Spleen (tissue), 13 donors: ENCODE data around the gene SEMA7A. TPM values are rescaled to one million over a fixed set of nuclear protein-coding genes. Genes with fewer than 3 reads are reported as not detected.
"Not testable (repeated sequence)": the region's sequence is repeated elsewhere in the genome, so short reads cannot be mapped to it uniquely, and the experiment has no call there.

Experiments
- DNase-seq: peaks from one replicate; pipeline ENCODE4 v3.0.0-alpha.2; 2020
- H3K27ac ChIP-seq, 8 donors: fragments of 200-600 bp; sonication (generic) in 7 of 8; 1 replicate in 4 of 8; 2 replicates in 4 of 8; pipeline versions ENCODE4 v1.5.0 to v1.8.0; 2016 to 2021; ENCODE audit warnings: inconsistent platforms in 4 of 8, mild to moderate bottlenecking in 4 of 8, moderate library complexity in 1 of 8
- H3K27me3 ChIP-seq, 7 donors: fragments of 200-600 bp; sonication (generic) in 6 of 7; replicated peaks in 1 of 7; 1 replicate in 4 of 7; 2 replicates in 3 of 7; pipeline versions ENCODE4 v1.5.0 to v1.8.0; 2016 to 2021; ENCODE audit warnings: inconsistent platforms in 3 of 7, mild to moderate bottlenecking in 1 of 7
- H3K36me3 ChIP-seq, 6 donors: fragments of 200-600 bp; sonication (generic) in 5 of 6; 1 replicate in 4 of 6; 2 replicates in 2 of 6; pipeline versions ENCODE4 v1.5.0 to v1.8.0; 2016 to 2021; ENCODE audit warnings: inconsistent platforms in 2 of 6
- H3K4me1 ChIP-seq, 6 donors: fragments of 200-600 bp; sonication (generic) in 5 of 6; 1 replicate in 3 of 6; 2 replicates in 3 of 6; pipeline versions ENCODE4 v1.5.0 to v1.8.0; 2016 to 2021; ENCODE audit warnings: inconsistent platforms in 3 of 6
- H3K4me3 ChIP-seq, 8 donors: fragments of 200-600 bp; sonication (generic) in 7 of 8; 1 replicate in 4 of 8; 2 replicates in 4 of 8; pipeline versions ENCODE4 v1.5.0 to v1.8.0; 2016 to 2021; ENCODE audit warnings: inconsistent platforms in 4 of 8, mild to moderate bottlenecking in 4 of 8, moderate library complexity in 2 of 8
- H3K9me3 ChIP-seq, 8 donors: fragments of 200-600 bp; sonication (generic) in 7 of 8; 1 replicate in 4 of 8; 2 replicates in 4 of 8; pipeline versions ENCODE4 v1.5.0 to v1.8.0; 2016 to 2021; ENCODE audit warnings: inconsistent platforms in 4 of 8
- CTCF ChIP-seq, 11 experiments: fragments of 200-600 bp in 7 of 11; fragments of 450-650 bp in 4 of 11; sonication (generic) in 4 of 11; IDR thresholded peaks in 8 of 11; conservative IDR thresholded peaks in 3 of 11; 1 replicate in 7 of 11; 2 replicates in 4 of 11; pipeline versions ENCODE4 v1.4.0 to v1.8.0; 2016 to 2021; ENCODE audit warnings: antibody characterized with exemption in 11 of 11, inconsistent platforms in 4 of 11, mild to moderate bottlenecking in 1 of 11
- POLR2A ChIP-seq, 3 donors: fragments of 450-650 bp; IDR thresholded peaks; one replicate each; pipeline ENCODE4 v1.5.1; 2017; ENCODE audit warnings: antibody characterized with exemption in 3 of 3, mild to moderate bottlenecking in 1 of 3
- POLR2AphosphoS5 ChIP-seq, 3 donors: sonication (generic); formaldehyde crosslinking; IDR thresholded peaks; one replicate each; pipeline ENCODE4 v1.5.1; 2017; ENCODE audit warnings: antibody characterized with exemption in 3 of 3
- WGBS, 5 donors: extraction: QIAGEN DNeasy Blood & Tissue Kit in 3 of 5; methylation state at CpG; one replicate each; pipeline versions ENCODE4 v1.1.5 to v1.1.7; 2013 to 2018; 5-methylcytosine and 5-hydroxymethylcytosine counted together
- intact Hi-C: fragments of 100-400 bp; cut with DNase I; formaldehyde crosslinking; loops from one replicate; pipeline ENCODE4 v1.15.0; 2023; ENCODE audit warnings: low total_unique reads
- long read RNA-seq, 2 donors: transcript quantifications; one replicate each; lab custom pipeline, GENCODE V29; 2026
- polyA plus RNA-seq, 3 donors: library from polyadenylated mRNA; stranded (reverse); fragments of 200-250 nt; gene quantifications; one replicate each; pipeline ENCODE4 v1.2.1, GENCODE V29; 2013
- total RNA-seq, 7 donors: library from RNA; depleted of rRNA in 3 of 7; stranded (reverse); fragments of >200 nt in 3 of 7; fragmentation: NEBNext Ultra II Directional in 4 of 7; extraction: Animal tissue kit (Norgen Biotek cat#: 25700) in 4 of 7; gene quantifications; one replicate each; pipeline versions ENCODE4 v1.1.0 to v1.2.1, GENCODE V29; 2016 to 2021
- donor health status: healthy with polysubstance abuse.
- donor health status: DM: no; HTN: no; CAD: no; lungs with moderate emphysema.
- donor health status: DM: no; HTN: no; CAD: no.
- donor health status: Bipolar disorder and iron deficiency.
- donor health status: healthy.
- donor health status: DM: no; HTN: no; CAD: no.
- donor health status: DM: yes; HTN: yes; CAD: no.

Gene SEMA7A
- total RNA-seq (100 to 1,000 TPM in 5 of 7 donors, 10 to 100 TPM in 2; 74.9 to 150 (median 132) TPM), polyA plus RNA-seq (100 to 1,000 TPM in 1 of 3 donors, 10 to 100 TPM in 2; 41.6 to 154 (median 78.4) TPM)
- long read RNA-seq, donor 1, partial matches to known transcripts = 0 of 2 reads
- long read RNA-seq, donor 1, other reads (novel, unspliced or antisense) = 0 of 2 reads
- long read RNA-seq, donor 2, transcript SEMA7A-201 (14 exons, 3,376 nt) = major isoform, 6 of 6 reads
- long read RNA-seq, donor 2, partial matches to known transcripts = 0 of 6 reads
- long read RNA-seq, donor 2, other reads (novel, unspliced or antisense) = 0 of 6 reads

- peak; percentile 98 for DNase-seq
- Histone ChIP-seq H3K27me3 (peaks cover 0 to 17% (median 0%) of the 10 kb centered on the region in 7 donors), H3K4me1 (peaks cover 23 to 80% (median 68%) of the 10 kb centered on the region in 6 donors), H3K36me3 (peaks cover 0 to 1% (median 0%) of the 10 kb centered on the region in 6 donors), H3K27ac (peak within 1 kb of the TSS; percentile 70 to 97 (median 93)), H3K9me3 (no peaks in the 10 kb centered on the region), H3K4me3 (peak within 1 kb of the TSS; percentile 74 to 98 (median 88))
- WGBS, 5 donors = 0 to 2% (median 0%) methylated on average over 31 to 75 of the region's 75 CpGs
- peak; percentile 93 to 97 (median 94) for TF ChIP-seq POLR2AphosphoS5 (IDR thresholded peaks at IDR 0.05)
- TF ChIP-seq POLR2A (IDR thresholded peaks at IDR 0.05) = peak in 2 of 3 donors; percentile 65 to 86
- TF ChIP-seq CTCF (IDR thresholded peaks at IDR 0.05 in 8 of 11, conservative IDR thresholded peaks at IDR 0.05 in 3 of 11) = peak in 3 of 11 experiments; percentile 15 to 38 (median 31)
- intact Hi-C loops = no loop called here
These were observed at the start of gene SEMA7A for GRCh38 chr15:74433592-74434262. Gene SEMA7A, minus strand, starts transcription at chr15:74433958. Its CDS starts 40 bp downstream, at chr15:74433918.

- no peak for TF ChIP-seq POLR2A (IDR thresholded peaks at IDR 0.05)
- TF ChIP-seq POLR2AphosphoS5 (IDR thresholded peaks at IDR 0.05) = no peak
- TF ChIP-seq CTCF (IDR thresholded peaks at IDR 0.05 in 8 of 11, conservative IDR thresholded peaks at IDR 0.05 in 3 of 11) = no peak
- Histone ChIP-seq H3K36me3 (peaks cover 0 to 47% (median 1%) of the 10 kb centered on the region in 6 donors), H3K4me1 (no peaks in the 10 kb centered on the region), H3K27me3 (no peaks in the 10 kb centered on the region), H3K27ac (no peak overlapping the region), H3K9me3 (no peaks in the 10 kb centered on the region), H3K4me3 (no peak overlapping the region)
- no peak for DNase-seq
- 69 to 86% (median 74%) methylated on average over 3 of the region's 3 CpGs for WGBS, 5 donors
- intact Hi-C loops = no loop called here
These were observed 48.9 kb upstream of the SEMA7A start for GRCh38 chr15:74482661-74483060.

- DNase-seq, H3K27ac ChIP-seq, H3K9me3 ChIP-seq, H3K4me1 ChIP-seq, intact Hi-C loops, H3K27me3 ChIP-seq, H3K4me3 ChIP-seq: not testable (repeated sequence)
- peaks cover 0 to 64% (median 1%) of the 10 kb centered on the region in 6 donors for H3K36me3 ChIP-seq
- 95 to 97% (median 97%) methylated on average over 6 to 27 of the region's 27 CpGs for WGBS, 5 donors
These were observed 46.6 kb upstream of the SEMA7A start for GRCh38 chr15:74480364-74480763.

- intact Hi-C loops, DNase-seq: not testable (repeated sequence)
- WGBS, 5 donors = 88 to 99% (median 93%) methylated on average over 7 of the region's 7 CpGs
These were observed 37.9 kb upstream of the SEMA7A start for GRCh38 chr15:74471621-74472020.

More at GRCh38 chr15:74471621-74472020, 37.9 kb upstream of the SEMA7A start:
- H3K9me3 ChIP-seq, H3K27ac ChIP-seq, H3K4me3 ChIP-seq, H3K27me3 ChIP-seq, H3K4me1 ChIP-seq: not testable (repeated sequence)
- H3K36me3 ChIP-seq = peaks cover 0 to 94% (median 4%) of the 10 kb centered on the region in 6 donors
